H1 (cell line): ENCODE data around the gene TXLNA. TPM values are rescaled to one million over a fixed set of nuclear protein-coding genes. Genes with fewer than 3 reads are reported as not detected.

ENCODE experiments used
- CTCF ChIA-PET: fragments of 300-600 bp; sonication (Branson Sonifier 250); formaldehyde crosslinking; loops from one replicate; lab custom pipeline; 2021; ENCODE audit not compliant: partially characterized antibody; lab: Charles Lee
- POLR2A ChIA-PET: fragments of 300-600 bp; sonication (Branson Sonifier 250); formaldehyde crosslinking; loops from one replicate; lab custom pipeline; 2021; ENCODE audit warnings: inconsistent platforms; ENCODE audit not compliant: partially characterized antibody; lab: Charles Lee
- DNase-seq, 2 experiments: peaks; one replicate each; pipeline versions ENCODE4 v3.0.0 to v3.0.0-alpha.2; 2010 to 2022; ENCODE audit warnings: low spot score in 2 of 2, low read depth in 1 of 2, mixed read lengths in 1 of 2
- FAIRE-seq: peaks from 2 replicates; lab custom pipeline; 2011; peaks lifted over from hg19 to GRCh38; lab: Jason Lieb, UNC
- H2AFZ ChIP-seq: 2 replicates; pipeline ENCODE4 v1.8.1; 2012; ENCODE audit warnings: low read length, inconsistent platforms
- H2AK5ac ChIP-seq: 2 replicates; pipeline ENCODE4 v1.6.1; 2013; ENCODE audit warnings: low read depth, low read length
- H2BK120ac ChIP-seq: replicated peaks from 2 replicates; pipeline ENCODE3; 2013; ENCODE audit warnings: low read depth, low read length, inconsistent platforms
- H2BK12ac ChIP-seq: 2 replicates; pipeline ENCODE4 v1.6.1; 2013; ENCODE audit warnings: low read depth, low read length
- H2BK15ac ChIP-seq: 2 replicates; pipeline ENCODE4 v1.6.1; 2013; ENCODE audit warnings: low read length
- H2BK20ac ChIP-seq: 2 replicates; pipeline ENCODE4 v1.6.1; 2013; ENCODE audit warnings: low read length
- H2BK5ac ChIP-seq: 2 replicates; pipeline ENCODE4 v1.6.1; 2013; ENCODE audit warnings: low read depth, low read length
- H3K14ac ChIP-seq: 2 replicates; pipeline ENCODE4 v1.6.1; 2013; ENCODE audit warnings: inconsistent platforms; ENCODE audit not compliant: insufficient read length
- H3K18ac ChIP-seq: 2 replicates; pipeline ENCODE4 v1.6.1; 2013; ENCODE audit warnings: low read length; ENCODE audit errors: extremely low read depth
- H3K23ac ChIP-seq: 2 replicates; pipeline ENCODE4 v1.6.1; 2013; ENCODE audit warnings: inconsistent platforms; ENCODE audit not compliant: insufficient read length
- H3K23me2 ChIP-seq: 2 replicates; pipeline ENCODE4 v1.6.1; 2013; ENCODE audit warnings: low read depth, low read length
- H3K27ac ChIP-seq: 2 replicates; pipeline ENCODE4 v1.6.1; 2011; ENCODE audit warnings: low read depth, low read length, inconsistent platforms
- H3K27me3 ChIP-seq, 4 experiments: replicated peaks in 1 of 4; 1 replicate in 1 of 4; 2 replicates in 3 of 4; pipeline versions ENCODE4 v1.6.1 to v1.8.1; 2011 to 2013; ENCODE audit warnings: low read length in 3 of 4, mild to moderate bottlenecking in 3 of 4, inconsistent platforms in 2 of 4, mixed read lengths in 2 of 4, moderate library complexity in 1 of 4; ENCODE audit not compliant: control insufficient read depth in 3 of 4, insufficient read depth in 3 of 4; ENCODE audit errors: extremely low read depth in 1 of 4
- H3K36me3 ChIP-seq, 4 experiments: 2 replicates each; pipeline versions ENCODE4 v1.6.1 to v1.8.1; 2011 to 2013; ENCODE audit warnings: mild to moderate bottlenecking in 4 of 4, low read length in 3 of 4, moderate library complexity in 2 of 4, control low read depth in 1 of 4, inconsistent platforms in 1 of 4; ENCODE audit not compliant: insufficient read depth in 4 of 4, control insufficient read depth in 2 of 4
- H3K4ac ChIP-seq: replicated peaks from 2 replicates; pipeline ENCODE3; 2013; ENCODE audit warnings: low read length, low read depth, mixed read lengths, inconsistent platforms; ENCODE audit not compliant: insufficient read length
- H3K4me1 ChIP-seq, 4 experiments: replicated peaks in 1 of 4; 1 replicate in 1 of 4; 2 replicates in 3 of 4; pipeline versions ENCODE4 v1.6.1 to v1.8.1; 2011 to 2013; ENCODE audit warnings: low read length in 3 of 4, inconsistent platforms in 2 of 4, mixed read lengths in 1 of 4; ENCODE audit not compliant: insufficient read depth in 4 of 4, control insufficient read depth in 3 of 4
- H3K4me2 ChIP-seq, 2 experiments: 2 replicates each; pipeline versions ENCODE4 v1.6.1 to v1.8.1; 2011 to 2013; ENCODE audit warnings: low read depth in 2 of 2, low read length in 2 of 2, control low read depth in 1 of 2, inconsistent platforms in 1 of 2, mild to moderate bottlenecking in 1 of 2; ENCODE audit not compliant: insufficient read depth in 1 of 2
- H3K4me3 ChIP-seq, 4 experiments: fragments of 200-600, 300-600 bp in 1 of 4; sonication (generic), shearing (Covaris generic), sonication (Bioruptor Twin) in 1 of 4; 2 replicates each; pipeline versions ENCODE4 v1.5.1 to v1.8.1; 2011 to 2016; ENCODE audit warnings: low read length in 4 of 4, low read depth in 3 of 4, control low read depth in 2 of 4, inconsistent platforms in 2 of 4, mild to moderate bottlenecking in 2 of 4, mixed read lengths in 1 of 4, moderate library complexity in 1 of 4; ENCODE audit not compliant: insufficient read depth in 2 of 4; ENCODE audit errors: extremely low read depth in 1 of 4
- H3K56ac ChIP-seq: replicated peaks from 2 replicates; pipeline ENCODE3; 2013; ENCODE audit warnings: low read depth, mild to moderate bottlenecking, mixed read lengths, low read length, inconsistent platforms; ENCODE audit not compliant: insufficient read length
- H3K79me1 ChIP-seq: 2 replicates; pipeline ENCODE4 v1.6.1; 2013; ENCODE audit warnings: low read depth, low read length, control low read depth
- H3K79me2 ChIP-seq, 2 experiments: 2 replicates each; pipeline versions ENCODE4 v1.6.1 to v1.8.1; 2012 to 2013; ENCODE audit warnings: low read length in 2 of 2, mild to moderate bottlenecking in 2 of 2, inconsistent platforms in 1 of 2; ENCODE audit not compliant: insufficient read depth in 2 of 2, control insufficient read depth in 1 of 2
- H3K9ac ChIP-seq, 4 experiments: replicated peaks in 1 of 4; 1 replicate in 1 of 4; 2 replicates in 3 of 4; pipeline versions ENCODE4 v1.6.1 to v1.8.1; 2011 to 2013; ENCODE audit warnings: low read depth in 3 of 4, low read length in 3 of 4, control low read depth in 2 of 4, mild to moderate bottlenecking in 2 of 4, moderate library complexity in 2 of 4, inconsistent platforms in 1 of 4; ENCODE audit errors: extremely low read depth in 1 of 4
- H3K9me3 ChIP-seq, 2 experiments: 2 replicates each; pipeline versions ENCODE4 v1.6.1 to v1.8.1; 2012 to 2013; ENCODE audit warnings: mild to moderate bottlenecking in 2 of 2, moderate library complexity in 2 of 2, control low read depth in 1 of 2, inconsistent platforms in 1 of 2, low read depth in 1 of 2, low read length in 1 of 2, mixed read lengths in 1 of 2; ENCODE audit not compliant: insufficient read depth in 2 of 2
- H4K20me1 ChIP-seq, 2 experiments: replicated peaks in 1 of 2; 2 replicates each; pipeline versions ENCODE3 to v1.8.1; 2011 to 2013; ENCODE audit warnings: inconsistent platforms in 2 of 2, low read length in 2 of 2, mild to moderate bottlenecking in 1 of 2; ENCODE audit not compliant: insufficient read depth in 2 of 2, control insufficient read depth in 1 of 2
- H4K5ac ChIP-seq: 2 replicates; pipeline ENCODE4 v1.6.1; 2013; ENCODE audit warnings: low read length, low read depth, mixed read lengths, inconsistent platforms; ENCODE audit not compliant: insufficient read length
- H4K8ac ChIP-seq: 2 replicates; pipeline ENCODE4 v1.8.0; 2013; ENCODE audit warnings: mild to moderate bottlenecking, moderate library complexity, low read length, inconsistent platforms; ENCODE audit not compliant: insufficient read depth; ENCODE audit errors: extremely low read depth
- H4K91ac ChIP-seq: replicated peaks from 2 replicates; pipeline ENCODE3; 2013; ENCODE audit warnings: low read length, mixed read lengths, inconsistent platforms; ENCODE audit not compliant: insufficient read length
- ASH2L ChIP-seq: fragments of 200-600, 300-600 bp; sonication (generic); IDR thresholded peaks from one replicate; pipeline ENCODE4 v1.7.1; 2017; ENCODE audit warnings: low read length
- BRCA1 ChIP-seq: IDR thresholded peaks from 2 replicates; pipeline ENCODE4 v1.6.1; 2012; ENCODE audit warnings: low read depth, low read length, improper control_type of control experiment
- CTBP2 ChIP-seq: IDR thresholded peaks from 2 replicates; pipeline ENCODE4 v1.7.0; 2011; ENCODE audit warnings: borderline replicate concordance, mild to moderate bottlenecking, moderate library complexity, mixed read lengths, low read length; ENCODE audit not compliant: insufficient read depth, insufficient read length
- GTF2F1 ChIP-seq: IDR thresholded peaks from 2 replicates; pipeline ENCODE4 v1.6.1; 2012; ENCODE audit warnings: low read depth, low read length, improper control_type of control experiment, borderline replicate concordance
- KDM1A ChIP-seq: fragments of 200-600, 300-600 bp; sonication (generic); IDR thresholded peaks from 2 replicates; pipeline ENCODE4 v1.7.1; 2016; ENCODE audit warnings: mild to moderate bottlenecking, low read length, borderline replicate concordance
- KDM5A ChIP-seq: fragments of 200-600 bp; IDR thresholded peaks from 2 replicates; pipeline ENCODE4 v1.7.1; 2012; ENCODE audit warnings: mild to moderate bottlenecking, low read length, inconsistent platforms, mixed read lengths
- NANOG ChIP-seq: IDR thresholded peaks from 2 replicates; pipeline ENCODE4 v1.6.1; 2011; ENCODE audit warnings: low read length, low read depth, mild to moderate bottlenecking, inconsistent platforms; ENCODE audit not compliant: insufficient read depth, poor library complexity, severe bottlenecking
- RFX5 ChIP-seq: IDR thresholded peaks from 2 replicates; pipeline ENCODE4 v1.6.1; 2011; ENCODE audit warnings: low read depth, low read length, improper control_type of control experiment, borderline replicate concordance
- SP4 ChIP-seq: IDR thresholded peaks from 2 replicates; pipeline ENCODE4 v1.6.1; 2012; ENCODE audit warnings: low read length, inconsistent platforms
- USF2 ChIP-seq: IDR thresholded peaks from 2 replicates; pipeline ENCODE4 v1.6.1; 2011; ENCODE audit warnings: low read length, improper control_type of control experiment
- WGBS, 2 experiments: shearing (Covaris generic) in 1 of 2; methylation state at CpG; one replicate each; pipeline versions ENCODE4 v1.1.6 to v1.1.7; 2013 to 2015; ENCODE audit warnings: low lambda C conversion rate in 2 of 2, mixed read lengths in 2 of 2, inconsistent platforms in 1 of 2, low coverage in 1 of 2, missing lambda C conversion rate in 1 of 2; ENCODE audit not compliant: insufficient replicate concordance in 2 of 2, insufficient coverage in 1 of 2, insufficient read length in 1 of 2; ENCODE audit errors: extremely low coverage in 1 of 2, missing lambda C conversion rate in 1 of 2; 5-methylcytosine and 5-hydroxymethylcytosine counted together
- polyA plus RNA-seq, 7 experiments: library from polyadenylated mRNA; depleted of rRNA in 3 of 7; stranded (reverse) in 5 of 7; unstranded in 2 of 7; fragments of >200 nt in 5 of 7; fragments of 200-250 nt in 2 of 7; gene quantifications; 1 replicate in 5 of 7; 2 replicates in 1 of 7; 4 replicates in 1 of 7; pipeline versions ENCODE4 v1.2.1 to v1.2.3, GENCODE V29; 2011 to 2013; ENCODE audit warnings: missing spikeins in 2 of 7, mixed read lengths in 2 of 7
- total RNA-seq: library from RNA; stranded (reverse); fragmentation: NEBNext Ultra II Directional; extraction: Animal tissue kit (Norgen Biotek cat#: 25700); gene quantifications from 2 replicates; pipeline ENCODE4 v1.2.1, GENCODE V29; 2021

Gene TXLNA
- total and polyA plus RNA-seq, 2 of the 8 experiments (the other 6 are each of a cell fraction or from before 2014, with no cell fraction given): 31.3 to 46.9 TPM

GRCh38 chr1:32178380-32179192, 889 bp upstream of the TXLNA start:
- no peak overlapping the region for H4K91ac ChIP-seq
- CTCF ChIA-PET: interaction anchor here (0.6 to 1.6 kb wide), 3 partner anchors 10 to 68 kb away, joined by 3 to 5 read pairs (median 4); no protein-coding TSS in a partner anchor
- H3K4ac ChIP-seq: no peak overlapping the region
- H4K5ac ChIP-seq: no peak overlapping the region
- no peak for FAIRE-seq
- H2BK15ac ChIP-seq: no peak overlapping the region
- peak overlapping the region; percentile 93 for H2AFZ ChIP-seq
- H3K23ac ChIP-seq: no peak overlapping the region
- H4K8ac ChIP-seq: no peak overlapping the region
- POLR2A ChIA-PET: interaction anchor here (0.6 to 18.1 kb wide), 20 partner anchors 10 to 472 kb away, joined by 3 to 332 read pairs (median 4); partner anchors contain the start of genes CCDC28B, IQCC, KPNA6 and RBBP4
- H3K4me1 ChIP-seq: peaks cover 8 to 15% (median 10%) of the 10 kb centered on the region in 4 experiments; a peak in 6 of 7 replicates
- peaks cover 2% of the 10 kb centered on the region; the same call in 1 of the 2 replicates for H3K23me2 ChIP-seq
- no peak overlapping the region for H2BK20ac ChIP-seq
- H3K79me2 ChIP-seq: peaks cover 2 to 22% of the 10 kb centered on the region in 2 experiments; a peak in 3 of 4 replicates
- no peak overlapping the region for H3K14ac ChIP-seq
- H3K79me1 ChIP-seq: peaks cover 3% of the 10 kb centered on the region; the same call in 1 of the 2 replicates
- 78% methylated on average over 7 of the region's 7 CpGs; no CpG with 5 or more reads in 1 of the 2 experiments for WGBS, 2 experiments
- no peaks in the 10 kb centered on the region for H4K20me1 ChIP-seq
- H3K27ac ChIP-seq: no peak overlapping the region; the same call in 1 of the 2 replicates
- H3K27me3 ChIP-seq: no peaks in the 10 kb centered on the region
- no peak overlapping the region for H2BK12ac ChIP-seq
- no peak overlapping the region for H2AK5ac ChIP-seq
- H3K9me3 ChIP-seq: no peaks in the 10 kb centered on the region
- no peak overlapping the region for H3K18ac ChIP-seq
- no peak overlapping the region for H2BK5ac ChIP-seq
- DNase-seq: no peak
- peaks cover 6 to 20% (median 9%) of the 10 kb centered on the region in 4 experiments; a peak in 7 of 8 replicates for H3K36me3 ChIP-seq
- H3K4me3 ChIP-seq: peak overlapping the region in 3 of 4 experiments; percentile 17 to 89 (median 36); a peak in 4 of 8 replicates
- peak overlapping the region; percentile 82 to 91 for H3K4me2 ChIP-seq
- H3K56ac ChIP-seq: no peak overlapping the region
- no peak overlapping the region for H2BK120ac ChIP-seq
- H3K9ac ChIP-seq: no peak overlapping the region
- TF ChIP-seq CTBP2: no peak
- TF ChIP-seq BRCA1: no peak
- no peak for TF ChIP-seq KDM1A
- TF ChIP-seq NANOG: no peak
- TF ChIP-seq GTF2F1: no peak
- TF ChIP-seq SP4: no peak
- TF ChIP-seq USF2: no peak
- TF ChIP-seq ASH2L: no peak
- no peak for TF ChIP-seq RFX5
- TF ChIP-seq KDM5A: no peak
